HCT116 (cell line): ENCODE measurements around the gene RNF145.

ENCODE experiments used
- CTCF ChIP-seq, 3 experiments: fragments of 200-600 bp in 1 of 3; sonication (generic) in 1 of 3; IDR thresholded peaks in 2 of 3; conservative IDR thresholded peaks in 1 of 3; 2 replicates each; pipeline ENCODE4 v1.5.1; 2012 to 2017; ENCODE audit warnings: low read depth in 2 of 3, low read length in 2 of 3, antibody characterized with exemption in 1 of 3, borderline replicate concordance in 1 of 3, control low read depth in 1 of 3, mild to moderate bottlenecking in 1 of 3, mixed read lengths in 1 of 3, mixed run types in 1 of 3, moderate library complexity in 1 of 3; ENCODE audit not compliant: insufficient read depth in 1 of 3
- EZH2 ChIP-seq: fragments of 200-600 bp; sonication (generic); IDR thresholded peaks from 2 replicates; pipeline ENCODE4 v1.6.1; 2017; ENCODE audit warnings: antibody characterized with exemption, mixed run types
- MAX ChIP-seq: IDR thresholded peaks from 2 replicates; pipeline ENCODE4 v1.6.1; 2012

- TF ChIP-seq CTCF (IDR thresholded peaks at IDR 0.05 in 2 of 3, conservative IDR thresholded peaks at IDR 0.05 in 1 of 3; ENCODE audit: borderline replicate concordance in 1 of 3, insufficient read depth in 1 of 3, low read depth in 2 of 3, low read length in 2 of 3) (no peak), EZH2 (no peak), MAX (no peak)
Measured at GRCh38 chr5:159186319-159186718, 23.0 kb downstream of the RNF145 start.
